Ovary (tissue), 9 donors: Measurements from ENCODE around the gene RASL10A. TPM values are rescaled to one million over a fixed set of nuclear protein-coding genes. Genes with fewer than 3 reads are reported as not detected.

ENCODE experiments used
- DNase-seq, 5 donors: peaks; one replicate each; pipeline ENCODE4 v3.0.0-alpha.2; 2019 to 2020
- H3K27ac ChIP-seq, 2 donors: fragments of 200-600 bp; one replicate each; pipeline versions ENCODE4 v1.5.1 to v1.8.0; 2019 to 2022
- H3K27me3 ChIP-seq: fragments of 200-600 bp; one replicate; pipeline ENCODE4 v1.8.0; 2022
- H3K36me3 ChIP-seq: fragments of 200-600 bp; sonication (generic); one replicate; pipeline ENCODE4 v1.5.1; 2019
- H3K4me1 ChIP-seq: one replicate; pipeline ENCODE4 v1.8.1; 2013; ENCODE audit warnings: mild to moderate bottlenecking, moderate library complexity; ENCODE audit not compliant: insufficient read depth
- H3K4me3 ChIP-seq: fragments of 200-600 bp; sonication (generic); one replicate; pipeline ENCODE4 v1.5.1; 2017
- H3K9me3 ChIP-seq, 2 donors: fragments of 200-600 bp in 1 of 2; sonication (generic) in 1 of 2; one replicate each; pipeline versions ENCODE4 v1.5.1 to v1.8.1; 2013 to 2019; ENCODE audit warnings: mild to moderate bottlenecking in 1 of 2, moderate library complexity in 1 of 2
- CTCF ChIP-seq, 3 donors: fragments of 450-650 bp in 2 of 3; fragments of 200-600 bp in 1 of 3; IDR thresholded peaks; one replicate each; pipeline versions ENCODE4 v1.5.1 to v1.8.0; 2016 to 2022; ENCODE audit warnings: antibody characterized with exemption in 3 of 3, mild to moderate bottlenecking in 1 of 3
- EP300 ChIP-seq: sonication (generic); formaldehyde crosslinking; IDR thresholded peaks from one replicate; pipeline ENCODE4 v1.6.1; 2017; ENCODE audit warnings: antibody characterized with exemption
- POLR2A ChIP-seq: fragments of 450-650 bp; IDR thresholded peaks from one replicate; pipeline ENCODE4 v1.6.1; 2017; ENCODE audit warnings: antibody characterized with exemption, mild to moderate bottlenecking, moderate library complexity
- WGBS, 3 donors: extraction: QIAGEN DNeasy Blood & Tissue Kit in 1 of 3; methylation state at CpG; one replicate each; pipeline versions ENCODE4 v1.1.5 to v1.1.7; 2013 to 2017; 5-methylcytosine and 5-hydroxymethylcytosine counted together
- intact Hi-C, 4 donors: fragments of 100-400 bp; cut with DNase I; formaldehyde crosslinking; loops; one replicate each; pipeline versions ENCODE4 v1.11.0 to v1.15.1; 2022 to 2023
- polyA plus RNA-seq, 2 donors: library from polyadenylated mRNA; stranded (reverse); fragments of 200-250 nt in 1 of 2; fragments of 350-450 nt in 1 of 2; fragmentation: Illumina TruSeq in 1 of 2; extraction: RNeasy Lipid Tissue Mini Kit (QIAGEN cat#74804) in 1 of 2; gene quantifications; one replicate each; pipeline ENCODE4 v1.2.3, GENCODE V29; 2013 to 2014
- total RNA-seq, 7 donors: library from RNA; depleted of rRNA in 2 of 7; stranded (reverse); fragments of >200 nt in 2 of 7; fragmentation: NEBNext Ultra II Directional in 3 of 7; extraction: Animal tissue kit (Norgen Biotek cat#: 25700) in 3 of 7; gene quantifications; one replicate each; pipeline versions ENCODE4 v1.1.0 to v1.2.4, GENCODE V29; 2016 to 2023
- donor health status: DM: no; HTN: no; CAD: no; lungs with moderate emphysema.
- donor health status: DM: no; HTN: no; CAD: no.
- donor health status: Bipolar disorder and iron deficiency.
- donor health status: DM: yes; HTN: yes; CAD: no.
- donor health status: DM: no; HTN: no; CAD: no.
- donor health status: DM: yes; HTN: yes; CAD: no.

Gene RASL10A
- total and polyA plus RNA-seq, 9 donors = 0.22 to 0.53 (median 0.40) TPM; not detected in 3

DNA sequence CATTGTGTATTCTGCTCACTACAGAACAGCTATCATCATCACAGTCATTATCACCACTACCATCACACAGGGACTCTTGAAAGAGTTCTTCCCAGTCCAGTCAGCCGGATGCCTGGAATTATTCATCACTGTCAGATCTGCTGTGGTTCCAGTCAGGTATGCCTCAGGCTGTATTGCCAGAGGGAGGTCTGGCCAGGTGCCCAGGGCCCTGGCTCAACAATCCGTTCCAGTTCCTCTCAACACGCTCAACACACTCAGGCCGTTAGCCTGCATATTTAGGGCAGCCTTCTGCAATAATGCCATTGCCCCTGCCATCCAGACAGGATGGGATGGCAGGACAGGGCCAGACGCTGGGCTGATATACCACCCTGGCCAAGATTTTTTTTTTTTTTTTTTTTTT lies 28.6 kb upstream of the RASL10A start:
- H3K9me3 ChIP-seq = no peaks in the 10 kb centered on the region
- H3K27me3 ChIP-seq = no peaks in the 10 kb centered on the region
- H3K27ac ChIP-seq = no peak overlapping the region
- intact Hi-C loops = no loop called here
- no peaks in the 10 kb centered on the region for H3K36me3 ChIP-seq
- WGBS, 3 donors = 26 to 34% (median 33%) methylated on average over 5 of the region's 5 CpGs
- no peak overlapping the region for H3K4me3 ChIP-seq
- no peak for TF ChIP-seq POLR2A
- TF ChIP-seq CTCF (IDR thresholded peaks at IDR 0.05) = no peak
- TF ChIP-seq EP300 = no peak
- peak in 3 of 5 donors; percentile 45 to 76 (median 49) for DNase-seq
- no peaks in the 10 kb centered on the region for H3K4me1 ChIP-seq

DNA sequence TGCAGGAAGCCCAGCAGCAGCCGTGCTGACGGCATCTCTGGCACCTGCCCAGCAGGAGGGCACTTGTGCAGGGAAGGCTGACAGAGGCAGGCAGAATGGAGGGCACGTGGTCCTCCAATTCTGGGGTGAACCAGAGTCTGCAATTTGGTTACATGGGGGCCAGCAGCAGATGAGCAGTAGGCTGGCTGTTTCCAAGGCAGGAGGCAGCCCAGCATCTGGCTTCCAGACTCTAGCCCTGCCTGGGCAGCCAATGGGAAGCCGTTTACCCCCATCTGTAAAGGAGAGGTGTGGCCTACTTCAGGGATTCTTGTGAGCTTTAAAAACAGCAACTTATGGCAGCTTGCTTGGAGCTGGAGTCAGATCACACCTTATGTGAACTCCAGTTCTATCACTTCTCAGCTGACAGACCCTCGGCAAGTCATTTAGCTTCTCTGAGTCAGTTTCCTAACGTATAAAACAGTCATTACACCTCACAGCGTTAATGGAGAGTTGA lies 27.9 kb upstream of the RASL10A start:
- DNase-seq = no peak
- Histone ChIP-seq H3K9me3 (no peaks in the 10 kb centered on the region), H3K36me3 (no peaks in the 10 kb centered on the region), H3K4me1 (no peaks in the 10 kb centered on the region), H3K27me3 (no peaks in the 10 kb centered on the region), H3K4me3 (no peak overlapping the region), H3K27ac (no peak overlapping the region)
- 62 to 72% (median 66%) methylated on average over 7 of the region's 7 CpGs for WGBS, 3 donors
- intact Hi-C loops = no loop called here
- TF ChIP-seq EP300 = no peak
- TF ChIP-seq CTCF (IDR thresholded peaks at IDR 0.05) = no peak
- TF ChIP-seq POLR2A = no peak

DNA sequence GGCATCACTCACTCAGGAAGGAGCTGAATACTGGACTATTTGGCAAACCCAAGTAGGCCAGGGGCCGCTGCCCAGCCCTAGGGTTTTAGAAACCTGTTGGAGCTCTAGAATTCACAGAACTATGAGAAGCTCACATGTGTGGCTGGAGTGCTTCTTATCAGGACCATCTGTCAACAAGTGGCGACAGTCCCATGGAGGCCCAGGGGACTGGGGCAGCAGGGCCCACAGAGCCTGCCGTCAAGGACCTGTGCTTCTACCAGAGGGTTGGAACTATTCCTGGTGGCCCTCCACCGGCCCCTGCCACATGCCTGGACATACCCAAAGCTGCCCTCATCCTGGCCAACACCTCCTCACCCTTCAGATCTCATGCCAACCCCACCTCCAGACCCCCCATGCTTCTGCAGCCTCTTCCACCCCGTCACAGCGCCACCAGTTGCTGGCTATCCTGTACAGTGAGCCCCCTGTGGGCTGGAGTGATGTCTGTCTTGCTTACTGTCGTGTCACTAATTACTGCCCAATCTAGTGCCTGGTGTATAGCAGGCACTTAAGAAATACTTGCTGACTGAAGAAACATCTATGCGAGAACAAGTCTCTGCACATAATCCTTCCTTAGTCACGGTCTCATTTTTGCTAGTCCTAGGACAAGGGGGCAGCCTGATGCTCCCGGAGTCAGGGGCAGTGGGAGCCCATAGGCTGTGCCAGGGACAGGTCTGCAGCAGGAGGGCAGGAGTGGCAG lies 27.2 kb upstream of the RASL10A start:
- Histone ChIP-seq H3K4me3 (no peak overlapping the region), H3K9me3 (no peaks in the 10 kb centered on the region), H3K27ac (no peak overlapping the region), H3K36me3 (no peaks in the 10 kb centered on the region), H3K27me3 (no peaks in the 10 kb centered on the region), H3K4me1 (no peaks in the 10 kb centered on the region)
- TF ChIP-seq CTCF (IDR thresholded peaks at IDR 0.05) (no peak), POLR2A (no peak), EP300 (no peak)
- 87 to 92% (median 90%) methylated on average over 10 of the region's 10 CpGs for WGBS, 3 donors
- no peak for DNase-seq
- intact Hi-C loops = no loop called here

GRCh38 chr22:29342177-29342576 lies 26.7 kb upstream of the RASL10A start:
- 90 to 97% (median 94%) methylated on average over 6 of the region's 6 CpGs for WGBS, 3 donors
- Histone ChIP-seq H3K36me3 (no peaks in the 10 kb centered on the region), H3K4me3 (no peak overlapping the region), H3K9me3 (no peaks in the 10 kb centered on the region), H3K4me1 (no peaks in the 10 kb centered on the region), H3K27me3 (no peaks in the 10 kb centered on the region), H3K27ac (no peak overlapping the region)
- intact Hi-C loops = no loop called here
- TF ChIP-seq CTCF (IDR thresholded peaks at IDR 0.05) (no peak), POLR2A (no peak), EP300 (no peak)
- DNase-seq = no peak
